ENCODE results near the gene IFIT5. TPM values are rescaled to one million over a fixed set of nuclear protein-coding genes. Genes with fewer than 3 reads are reported as not detected.
A peak's percentile ranks its signal among the peaks of the same experiment; 100 is the strongest.

The IFIT5 gene
- total and polyA plus RNA-seq, 2 experiments from 2014 or later, result 4.4 to 6.6 TPM

- Histone ChIP-seq H3K9me3 (ENCODE audit: low read depth) (no peaks in the 10 kb centered on the region), H3K27me3 (no peaks in the 10 kb centered on the region), H3K4me1 (ENCODE audit: low read depth) (peaks cover 48% of the 10 kb centered on the region), H3K4me3 (no peak overlapping the region), H3K27ac (peak overlapping the region; percentile 94), H3K36me3 (no peaks in the 10 kb centered on the region)
- peak; percentile 58 for TF ChIP-seq CTCF (IDR thresholded peaks at IDR 0.05; ENCODE audit: low read depth, low read length)
- peak; percentile 31 to 66 for DNase-seq (ENCODE audit: low read depth in 1 of 2, low spot score in 1 of 2)
These were observed 52.2 kb downstream of the IFIT5 start for GRCh38 chr10:89466599-89467035.

GRCh38 chr10:89468191-89468965, 54.0 kb downstream of the IFIT5 start:
- TF ChIP-seq CTCF (IDR thresholded peaks at IDR 0.05; ENCODE audit: low read depth, low read length), result no peak
- no peak overlapping the region for H3K27ac ChIP-seq
- no peaks in the 10 kb centered on the region for H3K36me3 ChIP-seq
- no peaks in the 10 kb centered on the region for H3K9me3 ChIP-seq (ENCODE audit: low read depth)
- H3K27me3 ChIP-seq, result no peaks in the 10 kb centered on the region
- peaks cover 48% of the 10 kb centered on the region for H3K4me1 ChIP-seq (ENCODE audit: low read depth)
- H3K4me3 ChIP-seq, result no peak overlapping the region
- DNase-seq (ENCODE audit: low read depth in 1 of 2, low spot score in 1 of 2), result no peak

GRCh38 chr10:89469517-89469916, 55.1 kb downstream of the IFIT5 start:
- Histone ChIP-seq H3K4me1 (ENCODE audit: low read depth) (peaks cover 48% of the 10 kb centered on the region), H3K36me3 (no peaks in the 10 kb centered on the region), H3K4me3 (no peak overlapping the region), H3K27me3 (no peaks in the 10 kb centered on the region), H3K9me3 (ENCODE audit: low read depth) (no peaks in the 10 kb centered on the region), H3K27ac (no peak overlapping the region)
- TF ChIP-seq CTCF (IDR thresholded peaks at IDR 0.05; ENCODE audit: low read depth, low read length), result no peak
- DNase-seq (ENCODE audit: low read depth in 1 of 2, low spot score in 1 of 2), result no peak

Other genes with a start within 250 kb of the IFIT5 start
- gene CH25H, start 207.3 kb upstream of the IFIT5 start, total RNA-seq, result not detected in 2 replicates
- gene CH25H, start 207.3 kb upstream of the IFIT5 start, polyA plus RNA-seq, result not detected in 2 replicates
- gene LIPA, start 162.8 kb upstream of the IFIT5 start, total RNA-seq, result 6.8 and 6.9 TPM in 2 replicates
- 12.3 and 13.1 TPM in 2 replicates for gene LIPA, start 162.8 kb upstream of the IFIT5 start, polyA plus RNA-seq
- not detected in 2 replicates for gene IFIT2, start 112.5 kb upstream of the IFIT5 start, total RNA-seq
- gene IFIT2, start 112.5 kb upstream of the IFIT5 start, polyA plus RNA-seq, result 0.07 and 0.25 TPM in 2 replicates
- gene IFIT3, start 86.6 kb upstream of the IFIT5 start, total RNA-seq, result 0.21 and 0.24 TPM in 2 replicates
- gene IFIT3, start 86.6 kb upstream of the IFIT5 start, polyA plus RNA-seq, result 0.47 and 0.70 TPM in 2 replicates
- not detected in 2 replicates for gene IFIT1B, start 36.5 kb upstream of the IFIT5 start, total RNA-seq
- 0.31 and 0.99 TPM in 2 replicates for gene IFIT1B, start 36.5 kb upstream of the IFIT5 start, polyA plus RNA-seq
- gene IFIT1, start 21.9 kb upstream of the IFIT5 start, total RNA-seq, result 22.7 and 23.9 TPM in 2 replicates
- gene IFIT1, start 21.9 kb upstream of the IFIT5 start, polyA plus RNA-seq, result 24.4 and 32.8 TPM in 2 replicates
- gene SLC16A12, start 121.0 kb downstream of the IFIT5 start, total RNA-seq, result 7.0 and 8.1 TPM in 2 replicates
- 7.6 and 10.1 TPM in 2 replicates for gene SLC16A12, start 121.0 kb downstream of the IFIT5 start, polyA plus RNA-seq
- 16.9 and 34.2 TPM in 2 replicates for gene PANK1, start 230.7 kb downstream of the IFIT5 start, total RNA-seq
- 38.2 and 39.0 TPM in 2 replicates for gene PANK1, start 230.7 kb downstream of the IFIT5 start, polyA plus RNA-seq